ENCODE data around the gene FAM50A. TPM values are rescaled to one million over a fixed set of nuclear protein-coding genes. Genes with fewer than 3 reads are reported as not detected.

The FAM50A gene
- polyA plus RNA-seq, 1 of the 3 experiments (the other 2 are of a cell fraction): 86.0 TPM

- Histone ChIP-seq H3F3A (replicated peaks; ENCODE audit: insufficient read depth) (no peaks in the 10 kb centered on the region), H3K36me3 (replicated peaks in 1 of 2; ENCODE audit: control insufficient read depth in 1 of 2, insufficient read depth in 2 of 2, low read length in 1 of 2) (peaks cover 0 to 11% of the 10 kb centered on the region in 2 experiments), H3K4me3 (ENCODE audit: low read depth in 2 of 2, low read length in 1 of 2) (no peak overlapping the region), H3K4me1 (ENCODE audit: control insufficient read depth in 1 of 2, insufficient read depth in 2 of 2, low read depth in 1 of 2, low read length in 1 of 2) (peaks cover 0 to 11% of the 10 kb centered on the region in 2 experiments; a peak in 1 of 4 replicates), H4K20me1 (ENCODE audit: insufficient read depth) (no peaks in the 10 kb centered on the region), H3K9ac (no peak overlapping the region), H3K27me3 (ENCODE audit: insufficient read depth) (peaks cover 9% of the 10 kb centered on the region), H3K4me2 (no peak overlapping the region), H3K9me2 (no peaks in the 10 kb centered on the region), H3K9me3 (no peaks in the 10 kb centered on the region), H3K27ac (ENCODE audit: low read depth in 2 of 2, low read length in 1 of 2) (no peak overlapping the region), H3K79me2 (ENCODE audit: insufficient read depth) (peaks cover 22% of the 10 kb centered on the region; the same call in 1 of the 2 replicates), H2AFZ (ENCODE audit: low read depth) (no peak overlapping the region)
- no peak for DNase-seq
- POLR2A ChIA-PET: interaction anchor here (0.9 kb wide), 1 partner anchor 20 kb away, joined by 3 read pairs; no protein-coding TSS in a partner anchor
- 49% methylated on average over 6 of the region's 8 CpGs for WGBS (ENCODE audit: low lambda C conversion rate)
- CTCF ChIA-PET: interaction anchor here (1.5 kb wide), 1 partner anchor 115 kb away, joined by 3 read pairs; the partner anchor contains the start of gene IKBKG
- TF ChIP-seq YY1 (IDR thresholded peaks at IDR 0.05; ENCODE audit: low read depth) (no peak), TEAD4 (IDR thresholded peaks at IDR 0.05; ENCODE audit: borderline replicate concordance, insufficient read depth) (no peak), GABPA (IDR thresholded peaks at IDR 0.05; ENCODE audit: low read depth) (no peak), RCOR1 (IDR thresholded peaks at IDR 0.05; ENCODE audit: low read length) (no peak), USF2 (IDR thresholded peaks at IDR 0.05; ENCODE audit: borderline replicate concordance, low read depth, low read length) (no peak)
- TF ChIP-seq, protein P1, sequence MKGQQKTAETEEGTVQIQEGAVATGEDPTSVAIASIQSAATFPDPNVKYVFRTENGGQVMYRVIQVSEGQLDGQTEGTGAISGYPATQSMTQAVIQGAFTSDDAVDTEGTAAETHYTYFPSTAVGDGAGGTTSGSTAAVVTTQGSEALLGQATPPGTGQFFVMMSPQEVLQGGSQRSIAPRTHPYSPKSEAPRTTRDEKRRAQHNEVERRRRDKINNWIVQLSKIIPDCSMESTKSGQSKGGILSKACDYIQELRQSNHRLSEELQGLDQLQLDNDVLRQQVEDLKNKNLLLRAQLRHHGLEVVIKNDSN (IDR thresholded peaks at IDR 0.05; ENCODE audit: borderline replicate concordance, low read depth): no peak
Measured at GRCh38 chrX:154432210-154432609, 11.7 kb upstream of the FAM50A start.

GRCh38 chrX:154433605-154434004, 10.3 kb upstream of the FAM50A start:
- H3K4me3 ChIP-seq (ENCODE audit: low read depth in 2 of 2, low read length in 1 of 2): no peak overlapping the region
- H3K9me2 ChIP-seq: no peaks in the 10 kb centered on the region
- H3K79me2 ChIP-seq (ENCODE audit: insufficient read depth): peaks cover 32% of the 10 kb centered on the region
- no peak overlapping the region for H3K9ac ChIP-seq
- peaks cover 6% of the 10 kb centered on the region; the same call in 1 of the 2 replicates for H4K20me1 ChIP-seq (ENCODE audit: insufficient read depth)
- no peak overlapping the region for H2AFZ ChIP-seq (ENCODE audit: low read depth)
- H3K9me3 ChIP-seq: no peaks in the 10 kb centered on the region
- peaks cover 9% of the 10 kb centered on the region for H3K27me3 ChIP-seq (ENCODE audit: insufficient read depth)
- H3K27ac ChIP-seq (ENCODE audit: low read depth in 2 of 2, low read length in 1 of 2): no peak overlapping the region
- TF ChIP-seq TAF1 (IDR thresholded peaks at IDR 0.05; ENCODE audit: borderline replicate concordance, low read depth, low read length) (no peak), RXRA (IDR thresholded peaks at IDR 0.05; ENCODE audit: borderline replicate concordance, low read depth) (no peak), CHD2 (IDR thresholded peaks at IDR 0.05; ENCODE audit: low read length, partially characterized antibody) (no peak), FOSL2 (IDR thresholded peaks at IDR 0.05; ENCODE audit: borderline replicate concordance, low read depth) (no peak), MXI1 (IDR thresholded peaks at IDR 0.05; ENCODE audit: low read depth, low read length) (no peak), TEAD4 (IDR thresholded peaks at IDR 0.05; ENCODE audit: borderline replicate concordance, insufficient read depth) (no peak)
- 30% methylated on average over 6 of the region's 7 CpGs for WGBS (ENCODE audit: low lambda C conversion rate)
- no peak overlapping the region for H3K4me2 ChIP-seq
- H3F3A ChIP-seq (replicated peaks; ENCODE audit: insufficient read depth): no peaks in the 10 kb centered on the region
- peaks cover 0 to 11% of the 10 kb centered on the region in 2 experiments for H3K36me3 ChIP-seq (replicated peaks in 1 of 2; ENCODE audit: control insufficient read depth in 1 of 2, insufficient read depth in 2 of 2, low read length in 1 of 2)
- no peak for DNase-seq
- peaks cover 0 to 14% of the 10 kb centered on the region in 2 experiments; a peak in 1 of 4 replicates for H3K4me1 ChIP-seq (ENCODE audit: control insufficient read depth in 1 of 2, insufficient read depth in 2 of 2, low read depth in 1 of 2, low read length in 1 of 2)
- CTCF ChIA-PET: no interaction called here
- POLR2A ChIA-PET: no interaction called here
